Stromal cell of bone marrow (primary cell): ENCODE measurements around the gene CSNK1D.
A peak's percentile ranks its signal among the peaks of the same experiment; 100 is the strongest.

Experiments used
- DNase-seq: peaks from one replicate; pipeline ENCODE4 v3.0.0-alpha.2; 2012; ENCODE audit warnings: low read depth

CSNK1D gene

DNA sequence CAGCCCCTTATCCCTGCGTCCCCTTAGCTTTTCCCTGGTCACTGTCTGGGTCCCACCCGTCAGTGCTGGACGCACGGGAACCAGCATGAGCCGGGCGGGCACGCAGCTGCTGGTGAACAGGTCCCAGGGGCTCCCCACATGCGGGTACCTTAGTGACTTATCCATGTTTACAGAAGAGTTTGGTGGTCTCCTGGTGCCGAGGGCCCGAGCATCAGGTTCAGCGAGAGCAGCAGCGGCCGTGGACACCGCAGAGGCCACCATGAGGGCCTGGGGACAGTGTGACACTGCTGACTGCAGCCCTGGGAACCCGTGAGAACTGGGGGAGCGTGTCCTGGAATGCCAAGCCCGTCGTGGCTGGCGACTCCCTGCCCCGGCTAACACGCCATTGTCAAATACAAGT lies 37.4 kb upstream of the CSNK1D start:
- DNase-seq, result no peak

DNA sequence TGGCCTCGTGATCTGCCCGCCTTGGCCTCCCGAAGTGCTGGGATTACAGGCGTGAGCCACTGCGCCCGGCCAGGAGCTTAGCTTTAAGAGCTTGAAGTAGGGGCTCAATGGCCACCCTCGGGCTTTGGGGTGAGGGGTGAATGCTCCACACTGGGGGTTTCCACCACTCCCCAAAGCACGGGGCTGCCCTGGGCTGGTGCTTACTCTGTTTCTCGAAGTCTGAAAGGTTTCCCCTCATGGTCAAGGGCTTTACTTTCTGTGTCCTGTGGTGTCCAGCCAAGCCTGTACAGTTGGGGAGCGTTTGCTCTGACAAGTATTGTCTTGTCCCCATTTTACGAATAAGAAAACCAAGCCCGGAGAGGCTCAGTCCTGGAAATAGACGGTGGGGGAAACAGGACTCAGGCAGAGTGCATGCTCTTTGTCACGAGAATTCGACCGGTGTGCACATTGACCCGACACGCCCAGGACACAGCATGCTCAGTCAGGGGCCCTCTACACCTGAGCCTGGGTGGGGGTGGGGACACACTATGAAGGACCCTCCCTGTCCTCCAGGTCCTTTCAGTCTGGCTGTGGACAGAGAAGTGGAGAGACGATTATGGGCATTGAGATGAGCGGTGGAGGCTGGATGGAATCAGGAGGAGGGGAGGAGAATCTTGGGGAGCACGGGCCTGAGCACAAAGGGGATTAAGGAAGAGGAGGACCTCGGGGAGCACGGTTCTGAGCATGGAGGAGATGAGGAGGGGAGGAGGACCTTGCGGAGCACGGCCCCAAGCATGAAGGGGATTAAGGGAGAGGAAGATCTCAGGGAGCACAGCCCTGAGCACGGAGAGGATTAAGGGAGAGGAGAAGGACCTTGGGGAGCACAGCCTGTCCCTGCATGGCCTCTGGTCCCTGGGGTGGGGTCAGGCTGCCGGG lies 36.4 kb upstream of the CSNK1D start:
- no peak for DNase-seq

DNA sequence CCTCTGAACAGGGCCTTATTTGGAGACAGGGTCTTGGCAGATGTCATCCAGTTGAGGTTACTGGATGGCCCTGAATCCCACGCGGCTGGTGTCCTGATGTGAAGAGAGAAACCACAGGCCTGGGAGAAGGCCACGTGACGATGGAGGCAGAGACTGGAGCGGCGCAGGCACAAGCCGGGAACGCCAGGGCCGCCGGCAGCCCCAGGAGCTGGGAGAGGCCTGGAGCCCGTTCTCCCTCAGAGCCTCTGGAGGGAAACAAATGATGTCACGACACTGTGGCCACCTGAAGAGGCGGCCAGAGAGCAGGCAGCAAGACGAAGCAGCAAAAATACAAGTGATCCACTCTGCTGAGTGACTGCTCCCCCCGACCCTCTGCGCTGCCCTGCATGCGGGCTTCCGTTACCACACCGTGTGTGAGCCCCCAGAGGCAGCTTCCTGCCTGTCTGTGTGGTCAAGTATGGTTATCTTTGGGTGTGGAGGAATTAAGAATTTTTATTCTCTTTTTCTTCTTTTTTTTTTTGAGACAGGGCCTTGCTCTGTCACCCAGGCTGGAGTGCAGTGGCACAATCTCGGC lies 32.3 kb upstream of the CSNK1D start:
- DNase-seq, result no peak

DNA sequence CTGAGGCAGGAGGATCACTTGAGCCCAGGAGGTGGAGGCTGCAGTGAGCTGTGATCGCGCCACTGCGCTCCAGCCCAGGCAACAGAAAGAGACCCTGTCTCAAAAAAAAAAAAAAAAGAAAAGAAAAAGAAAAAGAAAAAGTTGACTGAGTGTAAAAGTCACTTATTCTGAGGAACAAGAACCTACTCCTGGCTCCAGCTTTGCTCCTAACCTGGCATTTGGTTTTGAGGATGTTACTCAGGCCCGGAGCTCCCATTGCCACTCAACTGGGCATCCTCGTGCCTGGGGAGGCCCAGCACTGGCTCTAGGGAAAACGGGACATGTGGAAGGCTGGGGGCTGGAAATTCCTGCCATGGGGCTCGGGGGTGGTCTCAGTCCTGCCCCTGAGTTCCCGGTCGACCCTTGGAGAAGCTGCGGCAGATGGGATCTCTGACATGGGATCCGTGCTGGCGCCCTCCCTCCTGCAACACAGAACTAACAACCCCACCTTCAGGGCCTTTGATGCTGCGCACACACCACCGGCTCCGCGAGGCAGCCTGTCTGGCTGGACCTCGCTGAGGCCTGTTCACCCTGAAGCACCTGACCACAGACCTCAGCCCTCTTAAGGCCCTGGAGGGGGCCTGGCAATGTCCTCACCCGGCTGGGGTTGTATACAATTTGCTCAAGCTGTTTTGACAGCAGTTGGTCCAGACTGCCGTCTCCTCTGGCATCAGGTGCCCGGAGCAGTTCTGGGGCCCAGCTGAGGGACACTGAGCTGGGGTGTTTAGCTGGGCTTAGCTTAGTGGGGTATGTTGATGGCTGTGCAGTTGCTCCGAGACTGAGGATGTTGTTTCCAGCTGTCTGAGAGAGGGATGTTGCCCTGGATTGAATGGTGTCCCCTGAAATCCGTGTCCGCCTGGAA lies 31.6 kb upstream of the CSNK1D start:
- no peak for DNase-seq

DNA sequence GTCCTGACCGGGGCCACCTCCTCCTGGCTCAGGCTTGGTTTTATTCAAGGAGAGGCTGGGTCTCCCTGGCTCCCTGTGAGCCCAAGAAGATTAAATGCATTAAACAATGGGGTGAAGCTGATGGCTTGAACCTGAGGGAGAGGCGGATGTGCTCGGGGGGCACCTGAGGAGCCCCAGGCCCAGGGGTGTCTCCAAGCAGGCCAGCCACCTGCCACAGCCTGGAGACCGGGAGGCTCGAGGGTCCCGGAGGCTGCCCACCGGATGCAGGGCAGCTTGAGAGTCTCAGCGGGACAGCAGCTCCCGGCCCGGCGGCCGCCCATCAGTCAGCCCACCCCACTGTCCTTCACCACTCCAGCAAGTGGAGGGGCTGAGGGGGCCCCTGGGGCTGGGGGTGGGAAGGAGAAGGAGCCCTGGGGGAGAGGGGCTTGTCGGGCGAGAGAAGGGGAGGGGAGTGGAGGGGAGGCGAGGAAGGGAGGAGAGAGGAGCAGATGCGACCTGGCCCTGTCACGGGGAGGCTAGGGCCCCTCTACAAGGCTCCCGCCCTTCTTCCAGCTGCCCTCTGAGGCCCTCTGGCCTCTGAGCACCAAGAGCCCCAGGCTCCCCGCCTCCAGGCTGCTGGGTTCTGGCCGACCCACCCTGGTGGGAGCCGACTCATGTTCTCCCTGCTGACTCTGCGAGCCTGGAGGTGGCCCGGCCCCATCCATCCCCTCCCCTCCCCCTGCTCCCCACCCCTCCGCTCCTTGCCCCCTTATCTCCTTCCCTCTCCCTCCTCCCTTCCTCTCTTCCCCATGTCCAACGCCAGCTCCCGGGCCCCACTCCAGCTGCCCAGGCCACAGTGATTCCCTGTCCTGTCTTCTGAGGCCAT lies 30.7 kb upstream of the CSNK1D start:
- no peak for DNase-seq

GRCh38 chr17:82302991-82303943 lies 29.8 kb upstream of the CSNK1D start:
- no peak for DNase-seq

DNA sequence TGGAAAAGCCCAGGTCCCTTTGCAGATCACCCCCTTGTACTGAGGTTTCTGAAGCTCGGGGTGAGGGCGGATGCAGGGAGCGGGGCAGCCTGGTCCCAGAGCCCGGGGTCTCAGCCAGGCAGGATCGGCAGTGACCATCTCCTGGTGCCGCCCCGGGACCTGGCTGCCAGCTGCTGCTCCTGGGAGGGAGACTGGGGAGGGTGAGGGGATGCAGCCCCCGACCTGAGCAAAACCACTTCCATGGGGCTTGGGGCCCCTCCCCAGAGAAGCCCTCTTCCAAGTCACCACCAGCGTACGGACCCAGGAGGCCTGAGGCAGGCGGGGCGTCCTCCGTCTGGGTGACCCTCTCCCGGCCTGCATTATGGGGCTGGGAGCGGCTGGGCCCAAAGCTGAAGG lies 29.1 kb upstream of the CSNK1D start:
- DNase-seq, result no peak

DNA sequence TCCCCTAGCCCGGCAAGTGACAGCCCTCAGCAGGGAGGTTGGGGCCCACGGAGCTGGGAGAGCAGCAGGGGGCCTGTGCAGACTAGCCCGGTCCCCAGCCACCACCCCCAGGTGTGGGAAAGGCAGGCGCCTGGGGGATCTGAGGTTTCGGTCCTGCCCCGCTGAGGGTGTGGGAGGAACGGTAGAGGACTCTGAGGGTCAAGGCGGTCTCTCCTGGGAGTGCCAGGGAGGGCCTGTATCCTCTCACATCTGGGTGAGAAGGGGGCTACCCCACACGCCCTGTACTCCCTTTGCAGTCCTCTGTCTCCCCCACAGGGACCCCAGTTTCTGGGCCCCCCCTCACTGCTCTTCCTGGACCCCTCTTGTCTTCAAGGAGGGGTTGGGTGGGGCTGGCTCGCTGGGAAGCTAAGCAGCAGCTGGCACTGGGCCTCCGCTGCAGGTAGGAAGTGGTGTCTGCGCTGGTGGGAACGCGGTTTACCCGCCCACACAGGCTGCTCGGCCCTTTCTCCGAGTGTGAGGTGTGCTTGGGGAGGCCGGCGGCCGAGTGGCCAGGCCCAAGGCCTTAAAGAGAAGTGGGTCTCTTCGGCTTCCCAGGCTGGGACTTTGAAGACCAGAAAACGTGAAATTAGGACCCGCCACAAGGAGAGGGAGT lies 28.5 kb upstream of the CSNK1D start:
- DNase-seq, result no peak

- no peak for DNase-seq
Measured at GRCh38 chr17:82301300-82301915, 27.9 kb upstream of the CSNK1D start.

DNA sequence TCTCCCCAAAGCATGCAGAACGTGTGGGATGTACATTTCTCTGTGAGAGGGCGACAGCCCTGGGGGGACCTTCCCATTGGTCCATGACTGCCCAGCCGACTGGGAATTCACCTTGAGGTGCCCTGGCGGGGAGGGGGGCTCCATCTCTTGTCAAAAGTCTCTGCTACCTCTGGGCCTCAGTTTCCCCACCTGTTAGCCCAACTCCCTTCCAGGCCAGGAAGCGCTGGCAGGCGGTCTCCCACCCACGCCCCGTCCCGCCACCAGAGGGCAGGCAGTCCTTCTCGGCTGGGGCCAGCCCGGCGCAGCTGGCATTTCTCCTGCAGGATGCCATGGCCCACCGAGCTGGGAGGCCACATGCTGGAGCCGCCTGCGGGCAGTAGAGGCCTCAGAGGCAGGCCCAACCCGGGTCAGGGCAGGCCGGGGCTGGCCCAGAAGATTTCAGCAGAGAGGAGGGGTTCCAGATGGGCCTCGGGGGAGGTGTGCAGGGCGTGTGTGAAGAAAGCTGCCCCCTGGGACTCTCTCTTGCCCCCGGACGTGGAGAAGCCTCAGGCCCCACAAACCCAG lies 27.3 kb upstream of the CSNK1D start:
- no peak for DNase-seq

DNA sequence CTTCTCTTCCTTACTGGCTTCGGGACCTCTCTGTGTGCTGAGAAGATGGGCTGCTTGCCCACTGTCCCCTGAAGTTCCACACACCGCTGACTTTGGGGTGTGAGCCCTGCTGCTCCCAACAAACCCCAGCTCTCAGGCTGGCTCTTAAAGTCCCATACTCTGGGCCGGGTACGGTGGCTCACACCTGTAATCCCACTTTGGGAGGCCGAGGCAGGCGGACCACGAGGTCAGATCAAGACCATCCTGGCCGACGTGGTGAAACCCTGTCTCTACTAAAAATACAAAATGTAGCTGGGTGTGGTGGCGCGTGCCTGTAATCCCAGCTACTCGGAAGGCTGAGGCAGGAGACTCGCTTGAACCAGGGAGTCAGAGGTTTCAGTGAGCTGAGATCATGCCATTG lies 26.7 kb upstream of the CSNK1D start:
- no peak for DNase-seq

DNA sequence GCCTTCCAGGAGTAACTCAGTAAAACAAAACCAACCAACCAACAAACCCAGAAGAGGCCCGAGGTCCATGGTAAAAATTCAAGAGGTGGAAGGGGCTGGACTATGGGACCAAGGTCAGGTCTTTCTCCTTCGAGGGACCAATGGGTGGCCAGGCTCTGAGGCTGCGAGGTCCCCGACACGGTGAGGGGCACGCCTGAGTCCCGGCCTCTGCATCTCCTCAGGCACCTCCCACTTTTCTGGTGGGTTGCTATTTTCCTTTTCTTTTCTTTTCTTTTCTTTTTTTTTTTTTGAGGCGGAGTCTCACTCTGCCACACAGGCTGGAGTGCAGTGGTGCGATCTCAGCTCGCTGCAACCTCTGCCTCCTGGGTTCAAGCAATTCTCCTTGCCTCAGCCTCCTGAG lies 26.0 kb upstream of the CSNK1D start:
- DNase-seq, result no peak

DNA sequence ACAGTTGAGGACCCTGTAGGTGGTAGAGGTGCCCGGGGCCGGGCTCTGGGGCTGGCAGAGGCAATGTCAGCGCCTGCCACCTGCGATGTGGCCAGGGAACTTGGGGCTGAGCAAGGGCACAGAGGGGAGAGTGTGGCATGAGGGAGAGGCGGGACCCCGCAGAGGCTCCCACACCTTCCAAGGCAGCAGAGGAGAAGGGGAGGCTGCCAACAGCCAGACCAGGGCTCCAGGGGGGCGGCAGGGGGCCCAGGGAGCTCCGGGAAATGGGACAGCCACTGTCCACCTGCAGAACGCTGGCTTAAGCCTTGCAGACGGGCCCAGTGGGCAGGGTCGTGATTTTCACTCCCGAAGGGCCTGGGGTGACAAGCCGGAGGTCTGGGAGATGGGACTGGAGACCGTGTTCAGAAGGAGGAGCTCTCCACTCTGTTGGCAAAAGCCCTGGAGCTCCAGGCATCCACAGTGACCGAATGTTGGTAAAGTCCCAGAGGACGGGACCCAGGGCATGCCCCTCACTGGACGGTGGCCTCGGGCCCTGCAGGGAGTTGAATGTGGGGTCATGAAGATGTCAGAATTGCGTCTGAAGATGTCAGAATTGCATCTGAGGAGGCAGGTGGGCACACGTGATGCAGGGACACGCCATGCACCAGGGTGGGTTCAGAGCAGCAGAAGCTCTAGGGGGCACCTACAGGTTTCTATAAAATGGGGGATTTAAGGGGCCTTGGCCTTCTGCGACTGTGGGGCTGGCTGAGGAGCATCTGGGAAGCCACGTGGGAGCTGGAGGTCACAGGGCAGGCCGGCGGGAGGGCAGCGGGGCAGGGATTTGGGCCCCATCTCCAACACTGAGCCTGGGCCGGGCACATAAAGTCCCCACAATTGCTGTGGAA lies 25.3 kb upstream of the CSNK1D start:
- DNase-seq, result no peak

DNA sequence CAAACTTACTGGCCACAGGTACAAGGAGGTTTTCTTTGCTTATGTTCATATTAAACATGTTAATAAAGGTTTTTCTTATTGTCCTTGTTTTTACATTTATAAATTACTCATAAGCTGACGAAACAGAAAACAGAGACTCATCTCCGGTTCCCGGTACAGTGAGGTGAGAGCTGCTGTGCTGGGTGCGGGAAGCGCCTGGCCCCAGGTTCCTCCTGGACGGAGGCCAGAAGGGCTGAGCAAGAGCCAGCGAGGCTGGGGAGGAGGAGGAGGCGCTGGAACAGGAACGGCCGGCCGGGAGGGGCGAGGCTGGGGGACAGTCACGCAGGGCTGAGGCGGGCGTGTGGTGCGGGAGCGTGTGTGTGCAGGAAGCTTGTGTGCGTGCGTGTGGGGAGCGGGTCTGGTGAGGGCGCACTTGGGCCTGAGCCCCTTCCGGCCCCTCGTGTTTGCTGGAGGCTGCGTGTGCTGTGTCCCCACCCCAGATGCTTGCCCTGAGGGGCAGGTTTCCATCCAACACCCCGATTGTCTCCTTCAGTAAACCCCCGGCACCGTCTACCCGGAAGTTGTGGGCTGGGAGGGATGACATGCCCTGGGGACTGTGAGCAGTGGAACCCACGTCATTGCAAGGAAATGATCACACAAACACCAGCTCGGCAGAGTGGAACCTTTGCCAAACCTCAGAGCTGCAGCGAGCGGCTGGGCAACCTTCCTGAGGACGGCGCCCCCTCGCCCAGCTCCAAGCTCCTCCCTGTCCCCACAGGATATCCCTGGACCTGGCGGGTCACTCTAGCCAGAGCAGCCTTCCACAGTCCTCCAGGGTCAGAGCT lies 24.4 kb upstream of the CSNK1D start:
- peak; percentile 89 for DNase-seq

GRCh38 chr17:82297280-82297713 lies 23.8 kb upstream of the CSNK1D start:
- peak; percentile 57 for DNase-seq

DNA sequence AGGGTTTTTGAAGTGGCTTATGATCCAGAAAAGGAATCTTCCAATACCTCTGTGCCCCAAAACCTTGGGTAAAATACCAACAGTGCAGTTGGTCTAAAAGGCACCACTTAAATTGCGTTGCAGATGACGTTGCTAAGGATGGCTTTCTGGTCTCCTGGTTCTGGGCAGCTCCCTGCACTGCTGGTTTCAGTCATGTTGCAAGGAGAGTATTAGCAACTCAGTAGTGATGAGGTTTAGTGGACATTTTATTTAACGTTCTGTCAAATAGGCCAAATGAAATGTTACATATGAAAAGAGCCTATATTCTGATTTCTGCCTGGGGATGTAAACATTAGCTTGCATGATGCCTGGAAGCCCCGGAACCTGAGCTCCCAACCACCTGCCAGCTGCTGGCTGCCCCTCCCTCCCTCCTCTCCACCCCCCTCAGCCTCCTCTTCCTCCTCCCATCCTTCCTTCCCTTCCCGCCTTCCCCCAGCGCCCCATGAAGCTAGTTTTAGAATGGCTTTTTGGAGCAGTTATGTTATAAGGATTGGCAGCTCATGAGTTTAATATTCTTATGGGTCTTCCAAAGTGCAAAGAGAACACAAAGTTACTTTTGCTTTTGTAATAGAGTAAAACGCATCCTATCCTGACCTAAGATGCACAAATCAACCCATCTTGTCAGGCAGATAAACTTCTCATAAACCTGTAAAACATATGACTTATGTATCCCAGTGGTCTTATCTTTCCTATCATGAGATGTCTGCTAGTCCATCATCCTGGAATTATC lies 23.2 kb upstream of the CSNK1D start:
- no peak for DNase-seq

GRCh38 chr17:82295472-82295814 lies 21.9 kb upstream of the CSNK1D start:
- no peak for DNase-seq
